Panc1 (cell line): ENCODE data around the gene LOC101059915.

Experiments used
- ATAC-seq: fragments of 200-7000 bp; cut with Tn5 transposase; 2 replicates; pipeline ENCODE4 v1.9.1; 2020; ENCODE audit warnings: mild to moderate bottlenecking, moderate library complexity
- BruUV-seq: library from RNA; stranded (reverse); fragments of 400-500 nt; replicated peaks from 2 replicates; lab custom pipeline; 2021; lab: Mats Ljungman, UMichigan
- CTCF ChIA-PET: fragments of 300-600 bp; sonication (Branson Sonifier 250); formaldehyde crosslinking; loops from one replicate; lab custom pipeline; 2022; ENCODE audit warnings: antibody characterized with exemption; lab: Charles Lee
- POLR2A ChIA-PET: fragments of 300-600 bp; sonication (Branson Sonifier 250); formaldehyde crosslinking; loops from one replicate; lab custom pipeline; 2022; ENCODE audit warnings: antibody characterized with exemption; lab: Charles Lee
- DNase-seq: peaks from one replicate; pipeline ENCODE4 v3.0.0-alpha.2; 2010; ENCODE audit warnings: low read depth, low spot score
- H3K27ac ChIP-seq: 2 replicates; pipeline ENCODE4 v1.5.1; 2011; ENCODE audit warnings: mild to moderate bottlenecking, low read length, inconsistent platforms
- H3K27me3 ChIP-seq: fragments of 200-500 bp; sonication (Bioruptor generic); 2 replicates; pipeline ENCODE4 v1.6.0; 2014; ENCODE audit warnings: low read length, inconsistent platforms; ENCODE audit not compliant: control insufficient read depth, insufficient read depth
- H3K36me3 ChIP-seq: fragments of 200-500 bp; sonication (Bioruptor generic); 2 replicates; pipeline ENCODE4 v1.5.1; 2014; ENCODE audit warnings: inconsistent platforms, mild to moderate bottlenecking, low read length, moderate library complexity; ENCODE audit not compliant: control insufficient read depth, insufficient read depth
- H3K4me1 ChIP-seq: 2 replicates; pipeline ENCODE4 v1.5.1; 2011; ENCODE audit warnings: inconsistent platforms, mild to moderate bottlenecking, low read length, moderate library complexity; ENCODE audit not compliant: control insufficient read depth, insufficient read depth
- H3K4me3 ChIP-seq, 2 experiments: 2 replicates each; pipeline ENCODE4 v1.5.1; 2011 to 2012; ENCODE audit warnings: low read depth in 2 of 2, low read length in 2 of 2, mild to moderate bottlenecking in 2 of 2, inconsistent platforms in 1 of 2, moderate library complexity in 1 of 2
- H3K9me3 ChIP-seq: fragments of 200-500 bp; sonication (Bioruptor generic); 2 replicates; pipeline ENCODE4 v1.5.1; 2014; ENCODE audit warnings: low read depth, mild to moderate bottlenecking, inconsistent platforms, low read length, moderate library complexity; ENCODE audit not compliant: control insufficient read depth, insufficient read depth
- POLR2AphosphoS5 ChIP-seq: IDR thresholded peaks from 2 replicates; pipeline ENCODE4 v1.6.1; 2012; ENCODE audit warnings: mild to moderate bottlenecking, low read depth, low read length, moderate library complexity
- SIN3A ChIP-seq: IDR thresholded peaks from 2 replicates; pipeline ENCODE4 v1.6.1; 2012; ENCODE audit warnings: low read depth, mild to moderate bottlenecking, low read length, moderate library complexity, borderline replicate concordance; ENCODE audit not compliant: insufficient read depth
- TCF7L2 ChIP-seq: IDR thresholded peaks from 2 replicates; pipeline ENCODE4 v1.6.1; 2011; ENCODE audit warnings: mild to moderate bottlenecking, low read depth, low read length, inconsistent platforms
- in situ Hi-C: cut with HindIII; loops from 2 replicates; pipeline ENCODE4 v1.10.0; 2016; ENCODE audit warnings: low sequenced_read_pairs, low pct_unique_long_range_greater_than_20kb
- intact Hi-C: fragments of 100-400 bp; cut with micrococcal nuclease; formaldehyde crosslinking; loops from one replicate; pipeline ENCODE4 v1.10.0; 2022; ENCODE audit not compliant: unreplicated experiment
- TF ChIP-seq, protein P1 (sequence below), 2 experiments: IDR thresholded peaks; 2 replicates each; pipeline ENCODE4 v1.6.1; 2011 to 2012; ENCODE audit warnings: low read depth in 2 of 2, control low read depth in 1 of 2, low read length in 1 of 2, mild to moderate bottlenecking in 1 of 2, moderate library complexity in 1 of 2; ENCODE audit not compliant: insufficient read depth in 1 of 2
- TF ChIP-seq, protein P2 (sequence below): fragments of 450-650 bp; IDR thresholded peaks from 2 replicates; pipeline ENCODE4 v1.5.1; 2017; ENCODE audit warnings: mild to moderate bottlenecking

LOC101059915 gene

DNA sequence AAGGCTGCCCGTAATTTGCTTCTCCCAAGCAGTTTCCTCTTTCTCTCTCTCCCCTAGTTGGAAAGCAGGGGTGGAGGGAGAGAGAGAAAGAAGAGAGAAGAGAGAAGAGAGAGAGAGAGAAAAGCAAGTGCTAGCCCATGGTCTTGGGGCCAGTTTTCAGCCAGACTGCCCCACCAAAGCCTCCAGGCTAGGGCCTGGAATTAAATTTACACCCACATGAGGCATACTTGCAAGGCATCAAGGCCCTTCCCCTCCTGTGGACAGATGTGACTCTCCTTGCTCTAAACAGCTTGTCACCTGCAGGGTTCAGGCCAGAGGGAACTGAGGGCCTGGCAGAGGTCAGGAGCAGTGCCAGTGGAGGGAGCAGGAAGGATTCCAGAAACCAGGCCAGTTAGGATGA, 47.4 kb upstream of the LOC101059915 start:
- Histone ChIP-seq H3K27ac (no peak overlapping the region), H3K9me3 (no peaks in the 10 kb centered on the region), H3K36me3 (no peaks in the 10 kb centered on the region), H3K4me1 (no peaks in the 10 kb centered on the region; the same call in 1 of the 2 replicates), H3K4me3 (no peak overlapping the region), H3K27me3 (no peaks in the 10 kb centered on the region)
- TF ChIP-seq, protein P1, sequence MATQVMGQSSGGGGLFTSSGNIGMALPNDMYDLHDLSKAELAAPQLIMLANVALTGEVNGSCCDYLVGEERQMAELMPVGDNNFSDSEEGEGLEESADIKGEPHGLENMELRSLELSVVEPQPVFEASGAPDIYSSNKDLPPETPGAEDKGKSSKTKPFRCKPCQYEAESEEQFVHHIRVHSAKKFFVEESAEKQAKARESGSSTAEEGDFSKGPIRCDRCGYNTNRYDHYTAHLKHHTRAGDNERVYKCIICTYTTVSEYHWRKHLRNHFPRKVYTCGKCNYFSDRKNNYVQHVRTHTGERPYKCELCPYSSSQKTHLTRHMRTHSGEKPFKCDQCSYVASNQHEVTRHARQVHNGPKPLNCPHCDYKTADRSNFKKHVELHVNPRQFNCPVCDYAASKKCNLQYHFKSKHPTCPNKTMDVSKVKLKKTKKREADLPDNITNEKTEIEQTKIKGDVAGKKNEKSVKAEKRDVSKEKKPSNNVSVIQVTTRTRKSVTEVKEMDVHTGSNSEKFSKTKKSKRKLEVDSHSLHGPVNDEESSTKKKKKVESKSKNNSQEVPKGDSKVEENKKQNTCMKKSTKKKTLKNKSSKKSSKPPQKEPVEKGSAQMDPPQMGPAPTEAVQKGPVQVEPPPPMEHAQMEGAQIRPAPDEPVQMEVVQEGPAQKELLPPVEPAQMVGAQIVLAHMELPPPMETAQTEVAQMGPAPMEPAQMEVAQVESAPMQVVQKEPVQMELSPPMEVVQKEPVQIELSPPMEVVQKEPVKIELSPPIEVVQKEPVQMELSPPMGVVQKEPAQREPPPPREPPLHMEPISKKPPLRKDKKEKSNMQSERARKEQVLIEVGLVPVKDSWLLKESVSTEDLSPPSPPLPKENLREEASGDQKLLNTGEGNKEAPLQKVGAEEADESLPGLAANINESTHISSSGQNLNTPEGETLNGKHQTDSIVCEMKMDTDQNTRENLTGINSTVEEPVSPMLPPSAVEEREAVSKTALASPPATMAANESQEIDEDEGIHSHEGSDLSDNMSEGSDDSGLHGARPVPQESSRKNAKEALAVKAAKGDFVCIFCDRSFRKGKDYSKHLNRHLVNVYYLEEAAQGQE (IDR thresholded peaks at IDR 0.05; ENCODE audit: insufficient read depth in 1 of 2, low read depth in 2 of 2, low read length in 1 of 2): no peak
- TF ChIP-seq, protein P2, sequence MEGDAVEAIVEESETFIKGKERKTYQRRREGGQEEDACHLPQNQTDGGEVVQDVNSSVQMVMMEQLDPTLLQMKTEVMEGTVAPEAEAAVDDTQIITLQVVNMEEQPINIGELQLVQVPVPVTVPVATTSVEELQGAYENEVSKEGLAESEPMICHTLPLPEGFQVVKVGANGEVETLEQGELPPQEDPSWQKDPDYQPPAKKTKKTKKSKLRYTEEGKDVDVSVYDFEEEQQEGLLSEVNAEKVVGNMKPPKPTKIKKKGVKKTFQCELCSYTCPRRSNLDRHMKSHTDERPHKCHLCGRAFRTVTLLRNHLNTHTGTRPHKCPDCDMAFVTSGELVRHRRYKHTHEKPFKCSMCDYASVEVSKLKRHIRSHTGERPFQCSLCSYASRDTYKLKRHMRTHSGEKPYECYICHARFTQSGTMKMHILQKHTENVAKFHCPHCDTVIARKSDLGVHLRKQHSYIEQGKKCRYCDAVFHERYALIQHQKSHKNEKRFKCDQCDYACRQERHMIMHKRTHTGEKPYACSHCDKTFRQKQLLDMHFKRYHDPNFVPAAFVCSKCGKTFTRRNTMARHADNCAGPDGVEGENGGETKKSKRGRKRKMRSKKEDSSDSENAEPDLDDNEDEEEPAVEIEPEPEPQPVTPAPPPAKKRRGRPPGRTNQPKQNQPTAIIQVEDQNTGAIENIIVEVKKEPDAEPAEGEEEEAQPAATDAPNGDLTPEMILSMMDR: no peak
- no peak for TF ChIP-seq SIN3A
- TF ChIP-seq TCF7L2: no peak
- TF ChIP-seq POLR2AphosphoS5: no peak
- ChIA-PET POLR2A (no interaction called here), CTCF (no interaction called here)
- ATAC-seq (no peak), DNase-seq (no peak)
- in situ Hi-C loops: no loop called here
- intact Hi-C loops: no loop called here
- BruUV-seq: no TSS peak

DNA sequence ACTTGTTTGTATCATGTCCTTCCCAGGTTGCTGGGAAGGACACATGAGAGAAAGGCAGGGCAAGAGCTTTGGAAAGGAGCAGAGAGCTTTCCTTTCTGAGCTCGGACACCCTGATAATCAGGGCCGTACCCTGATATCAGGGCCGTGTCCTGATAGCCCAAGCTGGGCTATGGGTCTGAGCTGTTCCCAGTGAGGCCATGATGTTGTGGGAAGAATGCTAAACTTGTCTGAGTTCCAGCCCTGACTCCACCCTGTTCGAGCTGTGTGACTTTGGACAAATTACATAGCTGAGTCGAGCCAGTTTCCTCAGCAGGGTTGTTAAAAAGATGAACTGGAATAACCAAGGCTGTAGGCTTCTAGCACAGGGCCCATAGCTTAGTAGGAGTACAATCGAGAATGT, 45.7 kb upstream of the LOC101059915 start:
- no peak overlapping the region for H3K27ac ChIP-seq
- CTCF ChIA-PET: no interaction called here
- no peak overlapping the region for H3K4me3 ChIP-seq
- H3K9me3 ChIP-seq: no peaks in the 10 kb centered on the region
- POLR2A ChIA-PET: no interaction called here
- TF ChIP-seq POLR2AphosphoS5 (no peak), SIN3A (no peak), TCF7L2 (no peak)
- TF ChIP-seq, protein P1 (IDR thresholded peaks at IDR 0.05; ENCODE audit: insufficient read depth in 1 of 2, low read depth in 2 of 2, low read length in 1 of 2): no peak
- TF ChIP-seq, protein P2: no peak
- BruUV-seq: no TSS peak
- intact Hi-C loops (no loop called here), in situ Hi-C loops (no loop called here)
- no peaks in the 10 kb centered on the region; the same call in 1 of the 2 replicates for H3K4me1 ChIP-seq
- DNase-seq: no peak
- H3K36me3 ChIP-seq: no peaks in the 10 kb centered on the region
- no peaks in the 10 kb centered on the region for H3K27me3 ChIP-seq
- ATAC-seq: no peak
